Measurements from ENCODE around the gene MED28. TPM values are rescaled to one million over a fixed set of nuclear protein-coding genes. Genes with fewer than 3 reads are reported as not detected.
A peak's percentile ranks its signal among the peaks of the same experiment; 100 is the strongest.

The MED28 gene
- total and polyA plus RNA-seq, 7 experiments from 2014 or later = 42.1 to 82.1 (median 54.3) TPM

GRCh38 chr4:17576932-17577664, 37.3 kb upstream of the MED28 start, which contains the start of gene LAP3:
TSS of gene LAP3 (plus strand) at chr4:17577198. CDS start at chr4:17577466, 268 bp downstream.
- Histone ChIP-seq H3K4me3 (ENCODE audit: low read length) (peak within 1 kb of the TSS; percentile 77), H3K27me3 (ENCODE audit: control insufficient read depth in 2 of 2, insufficient read depth in 2 of 2, low read length in 2 of 2) (no peaks in the 10 kb centered on the region), H3K4me1 (ENCODE audit: control insufficient read depth in 2 of 2, insufficient read depth in 2 of 2, low read length in 2 of 2) (peaks cover 4 to 11% of the 10 kb centered on the region in 2 donors), H3K36me3 (ENCODE audit: control insufficient read depth in 2 of 3, insufficient read depth in 3 of 3, low read length in 3 of 3) (peaks cover 0 to 9% (median 7%) of the 10 kb centered on the region in 3 experiments), H3K9me3 (ENCODE audit: control insufficient read depth in 2 of 3, low read length in 3 of 3) (no peaks in the 10 kb centered on the region), H3K27ac (ENCODE audit: low read depth, low read length) (peak within 1 kb of the TSS; percentile 96)
- peak within 1 kb of the TSS; percentile 92 to 100 (median 97) for H3K27ac Mint-ChIP-seq
- ATAC-seq = peak; percentile 94
- peaks cover 0 to 3% (median 0%) of the 10 kb centered on the region in 11 donors for H3K9me3 Mint-ChIP-seq
- peak within 1 kb of the TSS; percentile 78 to 96 (median 92) for H3K4me3 Mint-ChIP-seq
- H3K27me3 Mint-ChIP-seq = peaks cover 0 to 2% (median 0%) of the 10 kb centered on the region in 5 donors
- ChIA-PET POLR2A (interaction anchor here (0.9 to 1.2 kb wide), 3 partner anchors 29 to 37 kb away, joined by 3 to 17 read pairs (median 15); partner anchors contain the start of gene MED28), CTCF (interaction anchor here (0.7 to 1.0 kb wide), 2 partner anchors 28 to 69 kb away, joined by 3 read pairs; no protein-coding TSS in a partner anchor)
- intact Hi-C loops (cut with micrococcal nuclease) = loop anchor here (1.0 to 5.0 kb wide), 11 partner anchors 18 to 1351 kb away; partner anchors contain the start of genes DCAF16 (in 2 of the 2), MED28 (in 2 of the 2), NCAPG (in 2 of the 2) and QDPR (in 2 of the 2)
- H3K36me3 Mint-ChIP-seq = peaks cover 0 to 22% (median 3%) of the 10 kb centered on the region in 5 donors
- peak; percentile 97 to 100 (median 99) for DNase-seq
- peaks cover 20 to 47% (median 24%) of the 10 kb centered on the region in 7 donors for H3K4me1 Mint-ChIP-seq

DNA sequence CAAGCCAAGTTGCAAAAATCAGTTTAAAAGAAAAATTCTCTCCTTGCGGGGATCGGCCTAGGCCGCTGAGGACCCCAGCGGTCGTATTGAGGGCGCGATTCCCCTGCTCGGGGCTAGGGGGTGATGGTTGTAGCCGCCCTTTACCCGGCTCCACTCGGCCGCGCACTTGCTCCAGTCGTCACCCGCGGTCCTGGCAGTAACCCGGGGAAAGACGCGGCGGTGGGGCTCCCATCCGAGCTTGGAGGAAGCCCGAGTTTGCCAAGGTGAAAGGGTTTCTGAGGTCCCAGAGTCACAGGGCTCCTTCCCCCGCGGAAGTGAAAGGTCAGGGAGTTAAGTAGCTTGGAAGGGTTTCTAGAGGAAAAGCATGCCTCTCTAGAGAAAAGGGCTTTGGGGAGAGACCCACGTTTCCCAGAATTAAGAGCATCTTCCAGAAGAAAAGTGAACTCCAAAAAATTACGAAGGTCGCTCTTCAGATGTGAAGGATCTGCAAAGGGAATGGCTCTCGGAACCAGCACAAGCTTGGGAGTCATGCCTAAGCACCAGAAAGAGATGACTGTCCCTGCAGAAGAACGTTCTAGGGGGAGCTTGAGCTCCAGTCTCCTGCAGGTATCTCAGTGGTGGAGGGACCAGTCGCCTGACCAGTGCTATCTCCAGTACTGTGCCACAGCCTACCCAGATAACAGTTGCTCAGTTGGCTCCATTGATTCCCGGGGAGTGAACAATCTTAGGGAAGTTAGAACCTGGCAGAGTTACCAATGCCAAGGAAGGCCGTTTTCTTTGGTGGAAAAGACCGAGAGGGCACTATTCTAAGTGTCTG, 36.6 kb upstream of the MED28 start:
- CTCF ChIA-PET = interaction anchor here (1.0 kb wide), 1 partner anchor 231 kb away, joined by 3 read pairs; no protein-coding TSS in a partner anchor
- H3K36me3 Mint-ChIP-seq = peaks cover 0 to 23% (median 3%) of the 10 kb centered on the region in 5 donors
- H3K4me3 Mint-ChIP-seq = peak overlapping the region; percentile 78 to 96 (median 92)
- ATAC-seq = peak; percentile 2
- H3K9me3 Mint-ChIP-seq = peaks cover 0 to 3% (median 0%) of the 10 kb centered on the region in 11 donors
- intact Hi-C loops (cut with micrococcal nuclease) = loop anchor here (1.0 to 5.0 kb wide), 11 partner anchors 17 to 1352 kb away; partner anchors contain the start of genes DCAF16 (in 2 of the 2), MED28 (in 2 of the 2), NCAPG (in 2 of the 2) and QDPR (in 2 of the 2)
- H3K27ac Mint-ChIP-seq = peak overlapping the region; percentile 91 to 100 (median 97)
- Histone ChIP-seq H3K27me3 (ENCODE audit: control insufficient read depth in 2 of 2, insufficient read depth in 2 of 2, low read length in 2 of 2) (no peaks in the 10 kb centered on the region), H3K36me3 (ENCODE audit: control insufficient read depth in 2 of 3, insufficient read depth in 3 of 3, low read length in 3 of 3) (peaks cover 0 to 15% (median 8%) of the 10 kb centered on the region in 3 experiments), H3K4me1 (ENCODE audit: control insufficient read depth in 2 of 2, insufficient read depth in 2 of 2, low read length in 2 of 2) (peaks cover 4 to 11% of the 10 kb centered on the region in 2 donors), H3K27ac (ENCODE audit: low read depth, low read length) (peak overlapping the region; percentile 96), H3K4me3 (ENCODE audit: low read length) (peak overlapping the region; percentile 77), H3K9me3 (ENCODE audit: control insufficient read depth in 2 of 3, low read length in 3 of 3) (no peaks in the 10 kb centered on the region)
- H3K27me3 Mint-ChIP-seq = peaks cover 0 to 2% (median 0%) of the 10 kb centered on the region in 5 donors
- POLR2A ChIA-PET = interaction anchor here (0.9 to 1.2 kb wide), 4 partner anchors 9 to 222 kb away, joined by 3 to 15 read pairs (median 4); partner anchors contain the start of gene MED28
- DNase-seq = peak in 3 of 9 donors; percentile 9 to 25 (median 13)
- H3K4me1 Mint-ChIP-seq = peaks cover 20 to 47% (median 24%) of the 10 kb centered on the region in 7 donors

DNA sequence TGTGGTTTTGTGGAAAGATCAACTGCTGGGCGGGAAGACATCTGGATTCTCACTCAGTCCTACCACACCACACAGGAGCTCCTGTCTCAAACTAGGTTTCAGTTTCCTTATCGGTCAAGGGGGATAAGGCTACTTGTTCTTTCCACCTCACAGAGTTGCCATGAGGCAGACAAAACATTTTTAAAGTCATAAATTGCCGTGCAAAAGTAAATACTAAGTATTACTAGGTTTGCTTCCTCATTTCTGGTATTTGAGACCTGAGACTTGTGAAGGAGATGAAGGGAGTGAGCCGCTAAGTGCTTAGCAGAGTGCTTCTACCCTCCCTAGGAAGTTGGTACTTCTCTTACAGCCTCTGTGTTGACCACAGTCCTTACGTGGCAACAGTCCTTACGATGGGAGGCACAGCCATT, 36.0 kb upstream of the MED28 start:
- ChIA-PET POLR2A (interaction anchor here (0.9 to 1.7 kb wide), 5 partner anchors 8 to 222 kb away, joined by 3 to 15 read pairs (median 4); partner anchors contain the start of gene MED28), CTCF (interaction anchor here (1.0 kb wide), 1 partner anchor 230 kb away, joined by 3 read pairs; no protein-coding TSS in a partner anchor)
- Mint-ChIP-seq H3K36me3 (peaks cover 0 to 26% (median 4%) of the 10 kb centered on the region in 5 donors), H3K27ac (peak overlapping the region; percentile 91 to 100 (median 97)), H3K4me1 (peaks cover 20 to 47% (median 24%) of the 10 kb centered on the region in 7 donors), H3K4me3 (peak overlapping the region; percentile 78 to 96 (median 92)), H3K9me3 (peaks cover 0 to 3% (median 0%) of the 10 kb centered on the region in 11 donors), H3K27me3 (peaks cover 0 to 2% (median 0%) of the 10 kb centered on the region in 5 donors)
- peak overlapping the region; percentile 96 for H3K27ac ChIP-seq (ENCODE audit: low read depth, low read length)
- H3K9me3 ChIP-seq (ENCODE audit: control insufficient read depth in 2 of 3, low read length in 3 of 3) = no peaks in the 10 kb centered on the region
- H3K4me1 ChIP-seq (ENCODE audit: control insufficient read depth in 2 of 2, insufficient read depth in 2 of 2, low read length in 2 of 2) = peaks cover 4 to 11% of the 10 kb centered on the region in 2 donors
- DNase-seq (peak in 3 of 9 donors; percentile 5 to 24 (median 7)), ATAC-seq (no peak)
- peak overlapping the region; percentile 77 for H3K4me3 ChIP-seq (ENCODE audit: low read length)
- peaks cover 0 to 21% (median 13%) of the 10 kb centered on the region in 3 experiments for H3K36me3 ChIP-seq (ENCODE audit: control insufficient read depth in 2 of 3, insufficient read depth in 3 of 3, low read length in 3 of 3)
- no peaks in the 10 kb centered on the region for H3K27me3 ChIP-seq (ENCODE audit: control insufficient read depth in 2 of 2, insufficient read depth in 2 of 2, low read length in 2 of 2)
- intact Hi-C loops (cut with micrococcal nuclease) = loop anchor here in 1 of 2 donors (5.0 kb wide), 1 partner anchor 241 kb away; no protein-coding TSS in a partner anchor

GRCh38 chr4:17580969-17581368, 33.5 kb upstream of the MED28 start:
- Mint-ChIP-seq H3K9me3 (peaks cover 0 to 3% (median 0%) of the 10 kb centered on the region in 11 donors), H3K36me3 (peaks cover 8 to 48% (median 12%) of the 10 kb centered on the region in 5 donors), H3K27ac (peak overlapping the region in 1 of 9 donors; percentile 36), H3K4me1 (peaks cover 20 to 49% (median 24%) of the 10 kb centered on the region in 7 donors), H3K4me3 (peak overlapping the region in 1 of 10 donors; percentile 25), H3K27me3 (peaks cover 0 to 2% (median 0%) of the 10 kb centered on the region in 5 donors)
- intact Hi-C loops (cut with micrococcal nuclease) = no loop called here
- POLR2A ChIA-PET = interaction anchor here (0.6 kb wide), 1 partner anchor 12 kb away, joined by 3 read pairs; no protein-coding TSS in a partner anchor
- Histone ChIP-seq H3K27me3 (ENCODE audit: control insufficient read depth in 2 of 2, insufficient read depth in 2 of 2, low read length in 2 of 2) (no peaks in the 10 kb centered on the region), H3K9me3 (ENCODE audit: control insufficient read depth in 2 of 3, low read length in 3 of 3) (no peaks in the 10 kb centered on the region), H3K27ac (ENCODE audit: low read depth, low read length) (no peak overlapping the region), H3K4me1 (ENCODE audit: control insufficient read depth in 2 of 2, insufficient read depth in 2 of 2, low read length in 2 of 2) (peaks cover 4 to 11% of the 10 kb centered on the region in 2 donors), H3K36me3 (ENCODE audit: control insufficient read depth in 2 of 3, insufficient read depth in 3 of 3, low read length in 3 of 3) (peaks cover 0 to 46% (median 21%) of the 10 kb centered on the region in 3 experiments), H3K4me3 (ENCODE audit: low read length) (no peak overlapping the region)
- DNase-seq (no peak), ATAC-seq (no peak)
- CTCF ChIA-PET = no interaction called here

GRCh38 chr4:17583276-17583675, 31.2 kb upstream of the MED28 start:
- Mint-ChIP-seq H3K27me3 (no peaks in the 10 kb centered on the region), H3K4me1 (peaks cover 13 to 49% (median 20%) of the 10 kb centered on the region in 7 donors), H3K36me3 (peaks cover 11 to 57% (median 20%) of the 10 kb centered on the region in 5 donors), H3K27ac (no peak overlapping the region), H3K9me3 (no peaks in the 10 kb centered on the region), H3K4me3 (no peak overlapping the region)
- DNase-seq = no peak
- no peaks in the 10 kb centered on the region for H3K27me3 ChIP-seq (ENCODE audit: control insufficient read depth in 2 of 2, insufficient read depth in 2 of 2, low read length in 2 of 2)
- peaks cover 0 to 63% (median 21%) of the 10 kb centered on the region in 3 experiments for H3K36me3 ChIP-seq (ENCODE audit: control insufficient read depth in 2 of 3, insufficient read depth in 3 of 3, low read length in 3 of 3)
- ChIA-PET CTCF (no interaction called here), POLR2A (interaction anchor here (3.3 kb wide), 1 partner anchor 32 kb away, joined by 10 read pairs; the partner anchor contains the start of gene MED28)
- H3K9me3 ChIP-seq (ENCODE audit: control insufficient read depth in 2 of 3, low read length in 3 of 3) = no peaks in the 10 kb centered on the region
- H3K4me1 ChIP-seq (ENCODE audit: control insufficient read depth in 2 of 2, insufficient read depth in 2 of 2, low read length in 2 of 2) = peaks cover 4 to 10% of the 10 kb centered on the region in 2 donors
- no peak overlapping the region for H3K27ac ChIP-seq (ENCODE audit: low read depth, low read length)
- intact Hi-C loops (cut with micrococcal nuclease) = no loop called here
- no peak for ATAC-seq
- no peak overlapping the region for H3K4me3 ChIP-seq (ENCODE audit: low read length)

All from naive thymus-derived CD4-positive, alpha-beta T cell (primary cell).